ENCODE data around the gene ZNF57. TPM values are rescaled to one million over a fixed set of nuclear protein-coding genes. Genes with fewer than 3 reads are reported as not detected.

The ZNF57 gene
- total and polyA plus RNA-seq, 2 of the 13 experiments (the other 11 are each of a cell fraction or from before 2014, with no cell fraction given): 6.6 to 17.5 TPM

- TF ChIP-seq, protein P1, sequence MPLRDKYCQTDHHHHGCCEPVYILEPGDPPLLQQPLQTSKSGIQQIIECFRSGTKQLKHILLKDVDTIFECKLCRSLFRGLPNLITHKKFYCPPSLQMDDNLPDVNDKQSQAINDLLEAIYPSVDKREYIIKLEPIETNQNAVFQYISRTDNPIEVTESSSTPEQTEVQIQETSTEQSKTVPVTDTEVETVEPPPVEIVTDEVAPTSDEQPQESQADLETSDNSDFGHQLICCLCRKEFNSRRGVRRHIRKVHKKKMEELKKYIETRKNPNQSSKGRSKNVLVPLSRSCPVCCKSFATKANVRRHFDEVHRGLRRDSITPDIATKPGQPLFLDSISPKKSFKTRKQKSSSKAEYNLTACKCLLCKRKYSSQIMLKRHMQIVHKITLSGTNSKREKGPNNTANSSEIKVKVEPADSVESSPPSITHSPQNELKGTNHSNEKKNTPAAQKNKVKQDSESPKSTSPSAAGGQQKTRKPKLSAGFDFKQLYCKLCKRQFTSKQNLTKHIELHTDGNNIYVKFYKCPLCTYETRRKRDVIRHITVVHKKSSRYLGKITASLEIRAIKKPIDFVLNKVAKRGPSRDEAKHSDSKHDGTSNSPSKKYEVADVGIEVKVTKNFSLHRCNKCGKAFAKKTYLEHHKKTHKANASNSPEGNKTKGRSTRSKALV (CRISPR knock-in tag; IDR thresholded peaks at IDR 0.05): peak; percentile 77
- TF ChIP-seq, protein P2, sequence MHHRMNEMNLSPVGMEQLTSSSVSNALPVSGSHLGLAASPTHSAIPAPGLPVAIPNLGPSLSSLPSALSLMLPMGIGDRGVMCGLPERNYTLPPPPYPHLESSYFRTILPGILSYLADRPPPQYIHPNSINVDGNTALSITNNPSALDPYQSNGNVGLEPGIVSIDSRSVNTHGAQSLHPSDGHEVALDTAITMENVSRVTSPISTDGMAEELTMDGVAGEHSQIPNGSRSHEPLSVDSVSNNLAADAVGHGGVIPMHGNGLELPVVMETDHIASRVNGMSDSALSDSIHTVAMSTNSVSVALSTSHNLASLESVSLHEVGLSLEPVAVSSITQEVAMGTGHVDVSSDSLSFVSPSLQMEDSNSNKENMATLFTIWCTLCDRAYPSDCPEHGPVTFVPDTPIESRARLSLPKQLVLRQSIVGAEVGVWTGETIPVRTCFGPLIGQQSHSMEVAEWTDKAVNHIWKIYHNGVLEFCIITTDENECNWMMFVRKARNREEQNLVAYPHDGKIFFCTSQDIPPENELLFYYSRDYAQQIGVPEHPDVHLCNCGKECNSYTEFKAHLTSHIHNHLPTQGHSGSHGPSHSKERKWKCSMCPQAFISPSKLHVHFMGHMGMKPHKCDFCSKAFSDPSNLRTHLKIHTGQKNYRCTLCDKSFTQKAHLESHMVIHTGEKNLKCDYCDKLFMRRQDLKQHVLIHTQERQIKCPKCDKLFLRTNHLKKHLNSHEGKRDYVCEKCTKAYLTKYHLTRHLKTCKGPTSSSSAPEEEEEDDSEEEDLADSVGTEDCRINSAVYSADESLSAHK (CRISPR knock-in tag; IDR thresholded peaks at IDR 0.05; ENCODE audit: borderline replicate concordance): no peak
- TF ChIP-seq, protein P3, sequence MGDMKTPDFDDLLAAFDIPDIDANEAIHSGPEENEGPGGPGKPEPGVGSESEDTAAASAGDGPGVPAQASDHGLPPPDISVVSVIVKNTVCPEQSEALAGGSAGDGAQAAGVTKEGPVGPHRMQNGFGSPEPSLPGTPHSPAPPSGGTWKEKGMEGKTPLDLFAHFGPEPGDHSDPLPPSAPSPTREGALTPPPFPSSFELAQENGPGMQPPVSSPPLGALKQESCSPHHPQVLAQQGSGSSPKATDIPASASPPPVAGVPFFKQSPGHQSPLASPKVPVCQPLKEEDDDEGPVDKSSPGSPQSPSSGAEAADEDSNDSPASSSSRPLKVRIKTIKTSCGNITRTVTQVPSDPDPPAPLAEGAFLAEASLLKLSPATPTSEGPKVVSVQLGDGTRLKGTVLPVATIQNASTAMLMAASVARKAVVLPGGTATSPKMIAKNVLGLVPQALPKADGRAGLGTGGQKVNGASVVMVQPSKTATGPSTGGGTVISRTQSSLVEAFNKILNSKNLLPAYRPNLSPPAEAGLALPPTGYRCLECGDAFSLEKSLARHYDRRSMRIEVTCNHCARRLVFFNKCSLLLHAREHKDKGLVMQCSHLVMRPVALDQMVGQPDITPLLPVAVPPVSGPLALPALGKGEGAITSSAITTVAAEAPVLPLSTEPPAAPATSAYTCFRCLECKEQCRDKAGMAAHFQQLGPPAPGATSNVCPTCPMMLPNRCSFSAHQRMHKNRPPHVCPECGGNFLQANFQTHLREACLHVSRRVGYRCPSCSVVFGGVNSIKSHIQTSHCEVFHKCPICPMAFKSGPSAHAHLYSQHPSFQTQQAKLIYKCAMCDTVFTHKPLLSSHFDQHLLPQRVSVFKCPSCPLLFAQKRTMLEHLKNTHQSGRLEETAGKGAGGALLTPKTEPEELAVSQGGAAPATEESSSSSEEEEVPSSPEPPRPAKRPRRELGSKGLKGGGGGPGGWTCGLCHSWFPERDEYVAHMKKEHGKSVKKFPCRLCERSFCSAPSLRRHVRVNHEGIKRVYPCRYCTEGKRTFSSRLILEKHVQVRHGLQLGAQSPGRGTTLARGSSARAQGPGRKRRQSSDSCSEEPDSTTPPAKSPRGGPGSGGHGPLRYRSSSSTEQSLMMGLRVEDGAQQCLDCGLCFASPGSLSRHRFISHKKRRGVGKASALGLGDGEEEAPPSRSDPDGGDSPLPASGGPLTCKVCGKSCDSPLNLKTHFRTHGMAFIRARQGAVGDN (CRISPR knock-in tag; IDR thresholded peaks at IDR 0.05): peak; percentile 93
- no peak for TF ChIP-seq NCOA5 (CRISPR knock-in tag; IDR thresholded peaks at IDR 0.05)
- TF ChIP-seq, protein P4, sequence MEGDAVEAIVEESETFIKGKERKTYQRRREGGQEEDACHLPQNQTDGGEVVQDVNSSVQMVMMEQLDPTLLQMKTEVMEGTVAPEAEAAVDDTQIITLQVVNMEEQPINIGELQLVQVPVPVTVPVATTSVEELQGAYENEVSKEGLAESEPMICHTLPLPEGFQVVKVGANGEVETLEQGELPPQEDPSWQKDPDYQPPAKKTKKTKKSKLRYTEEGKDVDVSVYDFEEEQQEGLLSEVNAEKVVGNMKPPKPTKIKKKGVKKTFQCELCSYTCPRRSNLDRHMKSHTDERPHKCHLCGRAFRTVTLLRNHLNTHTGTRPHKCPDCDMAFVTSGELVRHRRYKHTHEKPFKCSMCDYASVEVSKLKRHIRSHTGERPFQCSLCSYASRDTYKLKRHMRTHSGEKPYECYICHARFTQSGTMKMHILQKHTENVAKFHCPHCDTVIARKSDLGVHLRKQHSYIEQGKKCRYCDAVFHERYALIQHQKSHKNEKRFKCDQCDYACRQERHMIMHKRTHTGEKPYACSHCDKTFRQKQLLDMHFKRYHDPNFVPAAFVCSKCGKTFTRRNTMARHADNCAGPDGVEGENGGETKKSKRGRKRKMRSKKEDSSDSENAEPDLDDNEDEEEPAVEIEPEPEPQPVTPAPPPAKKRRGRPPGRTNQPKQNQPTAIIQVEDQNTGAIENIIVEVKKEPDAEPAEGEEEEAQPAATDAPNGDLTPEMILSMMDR (CRISPR knock-in tag; IDR thresholded peaks at IDR 0.05): 0 out of 2 replicates have a peak, but pooled peaks have one; percentile 13
- no peak for TF ChIP-seq ZNF24 (IDR thresholded peaks at IDR 0.05)
- no peak for TF ChIP-seq CBX1 (IDR thresholded peaks at IDR 0.05; ENCODE audit: low read depth)
- TF ChIP-seq, protein P5, sequence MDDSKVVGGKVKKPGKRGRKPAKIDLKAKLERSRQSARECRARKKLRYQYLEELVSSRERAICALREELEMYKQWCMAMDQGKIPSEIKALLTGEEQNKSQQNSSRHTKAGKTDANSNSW (CRISPR knock-in tag; IDR thresholded peaks at IDR 0.05; ENCODE audit: borderline replicate concordance): no peak
- peak; percentile 89 for TF ChIP-seq AGO1 (IDR thresholded peaks at IDR 0.05; ENCODE audit: low read depth, low read length, poor library complexity, severe bottlenecking)
- TF ChIP-seq RAD21 (CRISPR knock-in tag; IDR thresholded peaks at IDR 0.05): 0 out of 2 replicates have a peak, but pooled peaks have one; percentile 34
- TF ChIP-seq, protein P6, sequence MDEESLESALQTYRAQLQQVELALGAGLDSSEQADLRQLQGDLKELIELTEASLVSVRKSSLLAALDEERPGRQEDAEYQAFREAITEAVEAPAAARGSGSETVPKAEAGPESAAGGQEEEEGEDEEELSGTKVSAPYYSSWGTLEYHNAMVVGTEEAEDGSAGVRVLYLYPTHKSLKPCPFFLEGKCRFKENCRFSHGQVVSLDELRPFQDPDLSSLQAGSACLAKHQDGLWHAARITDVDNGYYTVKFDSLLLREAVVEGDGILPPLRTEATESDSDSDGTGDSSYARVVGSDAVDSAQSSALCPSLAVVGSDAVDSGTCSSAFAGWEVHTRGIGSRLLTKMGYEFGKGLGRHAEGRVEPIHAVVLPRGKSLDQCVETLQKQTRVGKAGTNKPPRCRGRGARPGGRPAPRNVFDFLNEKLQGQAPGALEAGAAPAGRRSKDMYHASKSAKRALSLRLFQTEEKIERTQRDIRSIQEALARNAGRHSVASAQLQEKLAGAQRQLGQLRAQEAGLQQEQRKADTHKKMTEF (CRISPR knock-in tag; IDR thresholded peaks at IDR 0.05): peak; percentile 89
- TF ChIP-seq WIZ (CRISPR knock-in tag; IDR thresholded peaks at IDR 0.05): no peak; the same call in 1 of the 2 replicates
- TF ChIP-seq, protein P7, sequence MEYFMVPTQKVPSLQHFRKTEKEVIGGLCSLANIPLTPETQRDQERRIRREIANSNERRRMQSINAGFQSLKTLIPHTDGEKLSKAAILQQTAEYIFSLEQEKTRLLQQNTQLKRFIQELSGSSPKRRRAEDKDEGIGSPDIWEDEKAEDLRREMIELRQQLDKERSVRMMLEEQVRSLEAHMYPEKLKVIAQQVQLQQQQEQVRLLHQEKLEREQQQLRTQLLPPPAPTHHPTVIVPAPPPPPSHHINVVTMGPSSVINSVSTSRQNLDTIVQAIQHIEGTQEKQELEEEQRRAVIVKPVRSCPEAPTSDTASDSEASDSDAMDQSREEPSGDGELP (IDR thresholded peaks at IDR 0.05; ENCODE audit: borderline replicate concordance, low read depth): peak; percentile 55; the same call in 1 of the 2 replicates
Measured at GRCh38 chr19:2944775-2945574, 44.2 kb downstream of the ZNF57 start, which contains the start of gene ZNF77 (continued).
